ENCODE measurements around the gene FAM181A.

- TF ChIP-seq POLR2AphosphoS5 (IDR thresholded peaks at IDR 0.05) (no peak), CTCF (IDR thresholded peaks at IDR 0.05; ENCODE audit: poor library complexity, severe bottlenecking) (no peak)
These were observed 33.4 kb upstream of the FAM181A start for GRCh38 chr14:93893661-93894261.
